ENCODE data around the gene EHD2.
"Not testable (repeated sequence)": the region's sequence is repeated elsewhere in the genome, so short reads cannot be mapped to it uniquely, and the experiment has no call there.

Gene EHD2

GRCh38 chr19:47742634-47743033 is 29.4 kb downstream of the EHD2 start:
- CTCF ChIA-PET: interaction anchor here (0.8 to 3.6 kb wide), 4 partner anchors 18 to 31 kb away, joined by 3 to 21 read pairs (median 3); partner anchors contain the start of gene EHD2

GRCh38 chr19:47745010-47745901 is 32.0 kb downstream of the EHD2 start, which contains the start of gene NOP53:
Gene NOP53, plus strand, starts transcription at chr19:47745546. Its CDS starts 14 bp downstream, at chr19:47745560.
- DNase-seq (ENCODE audit: extremely low spot score): peak; percentile 95
- CTCF ChIA-PET: interaction anchor here (0.6 to 3.6 kb wide), 3 partner anchors 20 to 199 kb away, joined by 3 to 21 read pairs (median 3); partner anchors contain the start of gene EHD2
- POLR2A ChIA-PET: interaction anchor here (0.7 to 3.2 kb wide), 4 partner anchors 22 to 156 kb away, joined by 3 to 19 read pairs (median 4); partner anchors contain the start of gene EHD2
- TF ChIP-seq LEF1 (IDR thresholded peaks at IDR 0.05; ENCODE audit: borderline replicate concordance) (no peak), L3MBTL2 (conservative IDR thresholded peaks at IDR 0.05) (peak; percentile 62), SP1 (IDR thresholded peaks at IDR 0.05) (no peak), ELF4 (IDR thresholded peaks at IDR 0.05) (peak; percentile 73), ZNF384 (IDR thresholded peaks at IDR 0.05) (no peak), NFRKB (IDR thresholded peaks at IDR 0.05) (peak; percentile 73; the same call in 1 of the 2 replicates), FOXM1 (IDR thresholded peaks at IDR 0.05; ENCODE audit: borderline replicate concordance) (no peak), FOXK2 (IDR thresholded peaks at IDR 0.05) (no peak), TARDBP (IDR thresholded peaks at IDR 0.05) (no peak)

More at GRCh38 chr19:47742634-47743033, 29.4 kb downstream of the EHD2 start:
- POLR2A ChIA-PET: interaction anchor here (0.6 to 3.2 kb wide), 4 partner anchors 11 to 314 kb away, joined by 3 to 19 read pairs (median 4); partner anchors contain the start of gene EHD2
- no peak for DNase-seq (ENCODE audit: extremely low spot score)
- TF ChIP-seq FOXK2 (IDR thresholded peaks at IDR 0.05) (no peak), L3MBTL2 (conservative IDR thresholded peaks at IDR 0.05) (no peak), SP1 (IDR thresholded peaks at IDR 0.05) (no peak)

- DNase-seq (ENCODE audit: extremely low spot score): not testable (repeated sequence)
- POLR2A ChIA-PET: interaction anchor here (0.7 to 3.2 kb wide), 2 partner anchors 11 to 33 kb away, joined by 3 to 19 read pairs; partner anchors contain the start of gene EHD2
- CTCF ChIA-PET: interaction anchor here (0.6 to 3.6 kb wide), 3 partner anchors 19 to 200 kb away, joined by 3 to 21 read pairs (median 3); partner anchors contain the start of gene EHD2
These were observed 32.9 kb downstream of the EHD2 start for GRCh38 chr19:47746129-47746528.

- no peak for DNase-seq (ENCODE audit: extremely low spot score)
- TF ChIP-seq HDGF (IDR thresholded peaks at IDR 0.05; ENCODE audit: borderline replicate concordance) (no peak), TARDBP (IDR thresholded peaks at IDR 0.05) (no peak), FOXK2 (IDR thresholded peaks at IDR 0.05) (no peak), ELF4 (IDR thresholded peaks at IDR 0.05) (no peak), ARNT (IDR thresholded peaks at IDR 0.05) (no peak), FOXM1 (IDR thresholded peaks at IDR 0.05; ENCODE audit: borderline replicate concordance) (no peak), FOXA1 (IDR thresholded peaks at IDR 0.05) (no peak), BHLHE40 (IDR thresholded peaks at IDR 0.05; ENCODE audit: borderline replicate concordance) (no peak), LEF1 (IDR thresholded peaks at IDR 0.05; ENCODE audit: borderline replicate concordance) (no peak), L3MBTL2 (conservative IDR thresholded peaks at IDR 0.05) (no peak), CTBP1 (IDR thresholded peaks at IDR 0.05; ENCODE audit: borderline replicate concordance) (no peak), SUZ12 (IDR thresholded peaks at IDR 0.05) (no peak), PKNOX1 (IDR thresholded peaks at IDR 0.05) (no peak), SP1 (IDR thresholded peaks at IDR 0.05) (no peak), ZNF384 (IDR thresholded peaks at IDR 0.05) (no peak), NFRKB (IDR thresholded peaks at IDR 0.05) (no peak)
- POLR2A ChIA-PET: no interaction called here
- CTCF ChIA-PET: no interaction called here
These were observed 36.1 kb downstream of the EHD2 start for GRCh38 chr19:47749326-47749725.

GRCh38 chr19:47750752-47751151 is 37.5 kb downstream of the EHD2 start:
- TF ChIP-seq SP1 (IDR thresholded peaks at IDR 0.05) (no peak), LEF1 (IDR thresholded peaks at IDR 0.05; ENCODE audit: borderline replicate concordance) (no peak), SUZ12 (IDR thresholded peaks at IDR 0.05) (no peak), BHLHE40 (IDR thresholded peaks at IDR 0.05; ENCODE audit: borderline replicate concordance) (no peak), FOXK2 (IDR thresholded peaks at IDR 0.05) (no peak), ZNF384 (IDR thresholded peaks at IDR 0.05) (no peak), FOXM1 (IDR thresholded peaks at IDR 0.05; ENCODE audit: borderline replicate concordance) (no peak), HDGF (IDR thresholded peaks at IDR 0.05; ENCODE audit: borderline replicate concordance) (no peak), CTBP1 (IDR thresholded peaks at IDR 0.05; ENCODE audit: borderline replicate concordance) (no peak), NFRKB (IDR thresholded peaks at IDR 0.05) (no peak), ELF4 (IDR thresholded peaks at IDR 0.05) (no peak), ARNT (IDR thresholded peaks at IDR 0.05) (no peak), L3MBTL2 (conservative IDR thresholded peaks at IDR 0.05) (no peak), TARDBP (IDR thresholded peaks at IDR 0.05) (no peak), PKNOX1 (IDR thresholded peaks at IDR 0.05) (no peak), FOXA1 (IDR thresholded peaks at IDR 0.05) (no peak)
- ChIA-PET POLR2A (no interaction called here), CTCF (no interaction called here)
- no peak for DNase-seq (ENCODE audit: extremely low spot score)

GRCh38 chr19:47752440-47753211 is 39.4 kb downstream of the EHD2 start:
- ChIA-PET POLR2A (no interaction called here), CTCF (no interaction called here)
- no peak for DNase-seq (ENCODE audit: extremely low spot score)
- TF ChIP-seq CTBP1 (IDR thresholded peaks at IDR 0.05; ENCODE audit: borderline replicate concordance) (no peak), ZNF384 (IDR thresholded peaks at IDR 0.05) (no peak), PKNOX1 (IDR thresholded peaks at IDR 0.05) (no peak), L3MBTL2 (conservative IDR thresholded peaks at IDR 0.05) (no peak), LEF1 (IDR thresholded peaks at IDR 0.05; ENCODE audit: borderline replicate concordance) (no peak), ELF4 (IDR thresholded peaks at IDR 0.05) (no peak), SUZ12 (IDR thresholded peaks at IDR 0.05) (no peak), FOXM1 (IDR thresholded peaks at IDR 0.05; ENCODE audit: borderline replicate concordance) (no peak)

Measured in HEK293T (cell line).